GM18867 (cell line): Measurements from ENCODE around the gene CCDC3.
A peak's percentile ranks its signal among the peaks of the same experiment; 100 is the strongest.

Experiments used
- ATAC-seq: cut with Tn5 transposase; IDR thresholded peaks from one replicate; pipeline ENCODE4 v1.9.1; 2021; ENCODE audit warnings: mild to moderate bottlenecking, moderate library complexity; ENCODE audit not compliant: unreplicated experiment

The CCDC3 gene

DNA sequence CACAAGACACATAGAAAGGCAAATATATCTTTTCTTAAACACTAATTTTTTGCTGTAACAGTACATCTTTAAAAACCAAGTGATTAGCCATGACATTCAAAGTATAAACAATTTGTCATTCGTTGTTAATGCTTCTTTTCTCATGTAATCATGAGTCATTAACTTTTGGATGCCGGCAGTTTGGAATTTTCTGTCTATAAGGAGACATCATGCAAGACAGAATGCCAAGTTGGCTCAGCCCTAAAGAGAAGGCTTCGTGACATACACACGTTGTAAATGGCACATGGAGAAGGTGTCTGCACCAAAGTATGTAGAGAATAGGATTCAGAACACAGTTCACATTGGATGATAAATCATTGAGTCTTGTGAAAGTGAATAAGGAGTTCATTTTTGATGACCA lies 35.9 kb downstream of the CCDC3 start:
- ATAC-seq = no peak

DNA sequence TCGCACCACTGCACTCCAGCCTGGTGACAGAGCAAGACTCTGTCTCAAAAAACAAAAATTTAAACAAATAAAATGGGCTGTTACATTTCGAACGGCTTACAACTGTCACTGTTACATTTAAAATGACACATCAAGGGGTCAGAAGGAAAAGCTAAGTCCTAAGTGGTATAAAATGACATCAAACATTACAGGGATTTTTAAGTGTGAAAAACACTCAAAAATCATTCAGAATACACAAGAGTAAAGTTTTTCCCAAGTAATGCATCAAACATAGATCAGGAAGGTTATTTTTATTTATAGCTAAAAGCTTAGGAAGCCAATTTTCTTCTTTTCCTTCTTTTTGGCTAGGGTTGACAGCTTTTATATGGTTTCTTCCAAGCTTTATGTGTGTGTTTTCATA lies 39.0 kb downstream of the CCDC3 start:
- ATAC-seq = no peak

DNA sequence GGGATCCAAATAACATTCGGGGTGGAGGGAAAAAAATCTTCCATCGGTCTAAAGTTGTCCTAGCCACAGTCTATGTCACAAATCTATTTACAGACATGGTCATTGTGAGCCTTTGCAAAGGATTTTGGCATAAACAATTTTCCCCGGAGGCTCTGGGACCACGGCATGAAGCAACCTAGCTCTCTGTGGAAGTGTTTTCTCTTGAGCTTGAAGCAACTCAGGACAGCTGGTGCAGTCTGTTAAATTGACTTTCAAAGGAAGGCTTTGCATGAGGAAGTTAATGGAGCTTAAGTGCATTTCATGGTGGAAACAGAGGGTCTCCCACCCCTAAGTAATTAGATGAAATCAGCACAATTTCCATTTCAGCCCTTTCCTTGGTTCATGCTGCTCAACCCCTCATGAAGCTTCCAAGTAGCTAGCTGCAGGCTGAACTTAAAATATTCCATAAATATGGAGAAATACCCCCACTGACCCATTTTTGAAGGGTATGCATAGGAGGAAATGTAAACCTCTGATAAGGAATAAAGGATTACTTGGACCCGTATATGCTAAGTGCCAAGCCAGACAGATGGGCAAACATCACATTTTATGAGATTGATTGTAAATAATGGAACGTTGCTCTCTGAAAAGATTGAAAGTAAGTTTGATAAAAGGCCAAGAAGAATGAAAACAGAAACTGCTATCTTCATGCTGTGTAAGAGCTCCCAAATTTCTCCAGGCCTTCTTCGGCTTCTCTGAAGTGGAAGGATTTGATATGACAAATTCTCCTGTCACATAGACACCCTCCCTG lies 39.9 kb downstream of the CCDC3 start:
- ATAC-seq = no peak

DNA sequence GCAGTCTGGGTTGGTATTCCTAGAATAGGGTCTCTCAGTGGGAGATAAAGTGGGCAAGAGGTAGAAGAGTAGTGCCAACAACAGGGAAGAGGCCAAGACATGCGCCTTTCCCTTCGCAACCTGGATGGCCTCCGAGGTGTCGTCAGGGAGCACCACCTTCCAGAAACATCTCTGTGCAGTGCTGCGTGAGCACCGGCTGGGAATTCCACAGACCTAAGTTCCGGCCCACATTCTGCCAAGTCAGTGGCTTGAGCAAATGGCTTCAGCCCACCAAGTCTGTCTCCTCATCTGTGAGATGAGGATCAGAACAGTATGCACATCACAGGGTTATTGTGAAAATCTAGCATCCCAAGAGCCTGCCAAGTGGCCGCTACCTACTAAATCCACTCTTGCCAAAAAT lies 40.6 kb downstream of the CCDC3 start:
- no peak for ATAC-seq

- ATAC-seq = no peak
Measured at GRCh38 chr10:12960334-12960898, 41.1 kb downstream of the CCDC3 start.

GRCh38 chr10:12958546-12959110 lies 42.9 kb downstream of the CCDC3 start:
- ATAC-seq = no peak

GRCh38 chr10:12957081-12957480 lies 44.4 kb downstream of the CCDC3 start:
- no peak for ATAC-seq

DNA sequence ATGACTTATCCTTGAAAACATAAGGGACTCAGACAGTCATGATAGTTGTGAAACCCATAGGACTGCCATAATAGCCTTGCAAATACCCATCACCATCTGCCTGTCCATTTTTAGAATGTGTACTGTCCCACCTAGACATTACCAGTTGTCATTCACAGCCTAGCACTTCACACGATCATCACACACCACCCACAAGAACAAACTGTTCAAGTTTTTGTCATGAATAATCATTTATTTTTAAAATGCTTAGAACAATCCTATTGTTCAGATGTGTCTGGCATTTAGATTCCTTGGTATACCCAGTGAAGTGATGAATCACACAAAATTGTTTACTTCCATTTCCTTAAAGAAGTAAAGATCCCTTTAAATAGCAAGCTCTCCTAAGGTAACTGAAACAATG lies 46.6 kb downstream of the CCDC3 start:
- no peak for ATAC-seq

DNA sequence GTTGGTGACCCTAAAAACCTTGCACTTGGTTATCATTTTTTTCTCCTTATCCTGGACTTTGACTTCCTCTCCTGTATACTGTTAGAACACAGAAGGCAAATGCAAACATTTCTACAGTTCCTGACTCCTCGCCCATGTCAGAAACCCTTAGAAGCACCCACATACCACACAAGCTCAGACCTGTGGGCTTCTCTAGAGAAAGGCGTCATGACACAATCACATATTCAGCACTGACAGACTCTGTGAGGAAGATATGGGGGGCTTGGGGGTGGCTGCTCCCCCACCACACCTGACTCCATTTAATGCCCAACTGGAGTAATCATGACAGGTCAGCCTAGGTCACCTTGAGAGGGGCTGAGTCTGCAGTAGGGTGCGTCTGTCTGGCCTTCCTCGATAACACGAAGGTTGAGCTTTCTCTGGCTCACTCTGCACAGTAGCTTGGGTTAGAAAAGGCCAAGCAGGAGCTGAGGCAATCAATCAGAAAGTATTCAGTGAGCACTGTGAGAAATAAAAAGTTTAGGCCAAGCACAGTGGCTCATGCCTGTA lies 50.9 kb downstream of the CCDC3 start:
- ATAC-seq = no peak

DNA sequence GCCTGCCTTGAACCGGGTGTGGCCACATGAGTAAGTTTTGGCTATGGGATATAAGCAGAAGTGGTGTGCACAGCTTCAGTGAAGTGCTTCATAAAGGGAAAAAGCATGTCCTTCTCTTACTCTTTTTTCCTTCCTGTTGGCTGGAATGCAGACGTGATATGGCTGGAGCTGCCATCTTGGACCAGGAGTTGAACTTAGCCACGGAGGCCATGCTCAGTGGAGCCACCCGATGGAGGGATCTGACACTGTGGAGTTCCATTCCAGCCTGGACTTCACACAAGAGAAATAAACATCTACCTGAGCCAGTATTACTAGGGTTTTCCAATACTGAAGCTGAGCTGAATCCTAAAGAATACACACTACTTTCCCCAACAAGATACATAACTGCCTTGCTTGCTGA lies 52.3 kb downstream of the CCDC3 start:
- no peak for ATAC-seq

GRCh38 chr10:12947741-12948140 lies 53.8 kb downstream of the CCDC3 start:
- no peak for ATAC-seq

GRCh38 chr10:12946372-12946771 lies 55.1 kb downstream of the CCDC3 start:
- no peak for ATAC-seq

- peak; percentile 59 for ATAC-seq
Measured at GRCh38 chr10:12945690-12946359, 55.7 kb downstream of the CCDC3 start.

- ATAC-seq = no peak
Measured at GRCh38 chr10:12944931-12945330, 56.6 kb downstream of the CCDC3 start.

GRCh38 chr10:12943425-12943824 lies 58.1 kb downstream of the CCDC3 start:
- no peak for ATAC-seq

DNA sequence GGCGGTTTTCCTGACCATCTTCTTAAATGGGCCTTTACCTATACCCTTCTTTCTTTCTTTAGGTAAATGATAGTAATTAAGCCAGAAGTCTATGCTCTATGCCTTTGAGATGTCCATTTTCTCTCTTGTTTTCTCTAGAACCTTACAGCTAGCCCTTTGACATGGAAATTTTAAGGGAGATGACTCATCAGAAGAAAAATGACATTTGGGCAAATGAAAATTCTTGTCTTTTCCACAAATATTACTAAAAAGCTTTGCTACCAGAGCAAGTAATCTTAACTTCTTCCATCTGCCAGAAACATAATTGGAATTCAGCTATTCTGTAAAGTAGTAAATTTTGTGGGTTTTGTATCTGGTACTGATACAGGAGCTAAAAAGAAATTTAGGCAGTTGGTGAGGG lies 59.5 kb downstream of the CCDC3 start:
- ATAC-seq = no peak

- ATAC-seq = no peak
Measured at GRCh38 chr10:12940791-12941190, 60.7 kb downstream of the CCDC3 start.

DNA sequence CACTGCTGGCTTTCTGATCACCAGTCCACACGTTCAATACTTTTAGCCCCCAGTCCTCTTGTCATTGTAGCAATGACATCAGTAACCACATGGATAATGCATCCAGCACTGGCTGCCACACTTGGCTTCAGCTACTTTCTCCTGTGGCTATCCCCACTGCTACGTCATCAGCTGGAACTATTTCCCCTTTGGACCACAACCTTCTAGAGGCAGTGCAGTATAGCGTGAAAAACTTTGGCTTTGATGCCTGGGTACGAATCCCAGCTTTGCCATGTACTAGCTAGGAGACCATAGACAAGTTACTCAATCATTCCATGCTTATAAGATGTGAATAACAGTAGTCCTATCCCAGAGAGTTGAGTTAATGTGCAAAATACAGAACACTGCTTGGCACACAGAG lies 63.2 kb downstream of the CCDC3 start:
- ATAC-seq = no peak

GRCh38 chr10:12937527-12937926 lies 64.0 kb downstream of the CCDC3 start:
- no peak for ATAC-seq

- no peak for ATAC-seq
Measured at GRCh38 chr10:12934777-12935176, 66.7 kb downstream of the CCDC3 start.

GRCh38 chr10:12929381-12929780 lies 72.1 kb downstream of the CCDC3 start:
- ATAC-seq = no peak

DNA sequence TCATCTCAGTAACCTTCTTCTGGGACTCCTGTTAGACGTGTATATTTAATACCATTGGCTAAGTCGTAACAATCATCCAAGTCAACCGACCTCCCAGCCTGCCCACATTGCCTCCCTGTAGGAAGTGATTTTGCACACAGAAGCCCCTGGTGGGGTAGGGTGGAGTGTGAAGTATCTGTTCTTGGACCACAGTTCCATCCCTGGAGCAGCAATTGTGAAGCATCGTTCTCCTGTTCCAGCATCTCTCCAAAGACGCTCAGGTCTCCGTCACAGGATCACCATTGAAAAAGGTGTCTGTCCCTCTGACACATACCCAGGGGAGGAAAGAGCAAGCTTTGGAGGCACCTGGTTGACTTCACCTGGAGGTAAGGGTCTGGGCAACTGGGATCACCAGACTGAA lies 72.9 kb downstream of the CCDC3 start:
- ATAC-seq = no peak
